ENCODE measurements around the gene PXYLP1. TPM values are rescaled to one million over a fixed set of nuclear protein-coding genes. Genes with fewer than 3 reads are reported as not detected.

The PXYLP1 gene
- total RNA-seq, 4 donors from 2014 or later = 0.46 to 13.1 (median 2.2) TPM

- H3K36me3 ChIP-seq = no peaks in the 10 kb centered on the region
- no peaks in the 10 kb centered on the region for H3K9me3 ChIP-seq
- in situ Hi-C loops (cut with MboI; ENCODE audit: low sequenced_read_pairs in 4 of 4) = no loop called here
- no peak overlapping the region for H3K27ac ChIP-seq
- ATAC-seq = no peak
- H3K27me3 ChIP-seq = no peaks in the 10 kb centered on the region
- intact Hi-C loops (cut with DNase I; ENCODE audit: low total_unique reads) = no loop called here
- no peak for DNase-seq
- peaks cover 4% of the 10 kb centered on the region in 2 donors for H3K4me1 ChIP-seq
- TF ChIP-seq, protein P1, sequence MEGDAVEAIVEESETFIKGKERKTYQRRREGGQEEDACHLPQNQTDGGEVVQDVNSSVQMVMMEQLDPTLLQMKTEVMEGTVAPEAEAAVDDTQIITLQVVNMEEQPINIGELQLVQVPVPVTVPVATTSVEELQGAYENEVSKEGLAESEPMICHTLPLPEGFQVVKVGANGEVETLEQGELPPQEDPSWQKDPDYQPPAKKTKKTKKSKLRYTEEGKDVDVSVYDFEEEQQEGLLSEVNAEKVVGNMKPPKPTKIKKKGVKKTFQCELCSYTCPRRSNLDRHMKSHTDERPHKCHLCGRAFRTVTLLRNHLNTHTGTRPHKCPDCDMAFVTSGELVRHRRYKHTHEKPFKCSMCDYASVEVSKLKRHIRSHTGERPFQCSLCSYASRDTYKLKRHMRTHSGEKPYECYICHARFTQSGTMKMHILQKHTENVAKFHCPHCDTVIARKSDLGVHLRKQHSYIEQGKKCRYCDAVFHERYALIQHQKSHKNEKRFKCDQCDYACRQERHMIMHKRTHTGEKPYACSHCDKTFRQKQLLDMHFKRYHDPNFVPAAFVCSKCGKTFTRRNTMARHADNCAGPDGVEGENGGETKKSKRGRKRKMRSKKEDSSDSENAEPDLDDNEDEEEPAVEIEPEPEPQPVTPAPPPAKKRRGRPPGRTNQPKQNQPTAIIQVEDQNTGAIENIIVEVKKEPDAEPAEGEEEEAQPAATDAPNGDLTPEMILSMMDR (IDR thresholded peaks at IDR 0.05 in 4 of 5, conservative IDR thresholded peaks at IDR 0.05 in 1 of 5) = no peak
- no peak for TF ChIP-seq POLR2A (IDR thresholded peaks at IDR 0.05)
- no peak overlapping the region for H3K4me3 ChIP-seq
Measured at GRCh38 chr3:141253811-141254210, 22.2 kb downstream of the PXYLP1 start.

GRCh38 chr3:141255137-141255845 lies 23.7 kb downstream of the PXYLP1 start:
- intact Hi-C loops (cut with DNase I; ENCODE audit: low total_unique reads) (no loop called here), in situ Hi-C loops (cut with MboI; ENCODE audit: low sequenced_read_pairs in 4 of 4) (no loop called here)
- H3K27ac ChIP-seq = no peak overlapping the region
- no peaks in the 10 kb centered on the region for H3K9me3 ChIP-seq
- TF ChIP-seq POLR2A (IDR thresholded peaks at IDR 0.05) = no peak
- TF ChIP-seq, protein P1 (IDR thresholded peaks at IDR 0.05 in 4 of 5, conservative IDR thresholded peaks at IDR 0.05 in 1 of 5) = no peak
- peak in 1 of 2 donors; percentile 7 for ATAC-seq
- H3K36me3 ChIP-seq = no peaks in the 10 kb centered on the region
- no peak overlapping the region for H3K4me3 ChIP-seq
- H3K27me3 ChIP-seq = no peaks in the 10 kb centered on the region
- no peak for DNase-seq
- peaks cover 4% of the 10 kb centered on the region in 2 donors for H3K4me1 ChIP-seq

DNA sequence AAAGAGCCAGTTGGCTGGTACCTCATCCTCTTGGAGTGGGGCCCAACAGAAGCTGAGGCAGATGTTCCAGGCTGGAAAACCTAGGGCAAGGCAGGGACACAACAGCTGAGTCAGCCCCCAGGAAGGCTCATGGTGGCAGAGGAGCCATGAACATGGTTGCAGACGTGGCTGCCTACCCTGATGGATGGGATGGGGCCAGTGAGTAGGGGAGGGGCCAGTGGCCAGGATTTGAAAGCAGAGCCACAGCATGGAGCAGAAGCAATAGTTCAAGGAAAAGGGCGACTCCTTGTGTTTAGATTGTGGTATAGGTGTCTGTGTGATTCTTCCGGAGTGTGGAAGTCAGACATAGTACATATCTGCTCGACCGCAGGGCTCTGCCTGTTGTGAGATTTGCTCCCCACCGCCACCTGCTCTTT lies 24.2 kb downstream of the PXYLP1 start:
- in situ Hi-C loops (cut with MboI; ENCODE audit: low sequenced_read_pairs in 4 of 4) = no loop called here
- H3K27ac ChIP-seq = no peak overlapping the region
- H3K36me3 ChIP-seq = no peaks in the 10 kb centered on the region
- peak; percentile 90 to 96 for ATAC-seq
- H3K4me3 ChIP-seq = no peak overlapping the region
- peaks cover 4% of the 10 kb centered on the region in 2 donors for H3K4me1 ChIP-seq
- intact Hi-C loops (cut with DNase I; ENCODE audit: low total_unique reads) = loop anchor here (1.0 kb wide), 1 partner anchor 25 kb away; the partner anchor contains the start of gene PXYLP1
- no peak for TF ChIP-seq POLR2A (IDR thresholded peaks at IDR 0.05)
- TF ChIP-seq, protein P1 (IDR thresholded peaks at IDR 0.05 in 4 of 5, conservative IDR thresholded peaks at IDR 0.05 in 1 of 5) = peak; percentile 26 to 61 (median 47)
- no peaks in the 10 kb centered on the region for H3K27me3 ChIP-seq
- no peaks in the 10 kb centered on the region for H3K9me3 ChIP-seq
- DNase-seq = peak in 1 of 2 donors; percentile 55

- no peaks in the 10 kb centered on the region for H3K36me3 ChIP-seq
- intact Hi-C loops (cut with DNase I; ENCODE audit: low total_unique reads) = loop anchor here (1.0 kb wide), 1 partner anchor 26 kb away; the partner anchor contains the start of gene PXYLP1
- in situ Hi-C loops (cut with MboI; ENCODE audit: low sequenced_read_pairs in 4 of 4) = no loop called here
- no peak overlapping the region for H3K4me3 ChIP-seq
- TF ChIP-seq POLR2A (IDR thresholded peaks at IDR 0.05) = no peak
- TF ChIP-seq, protein P1 (IDR thresholded peaks at IDR 0.05 in 4 of 5, conservative IDR thresholded peaks at IDR 0.05 in 1 of 5) = no peak
- peaks cover 4% of the 10 kb centered on the region in 2 donors for H3K4me1 ChIP-seq
- no peak for ATAC-seq
- no peaks in the 10 kb centered on the region for H3K27me3 ChIP-seq
- DNase-seq = no peak
- no peaks in the 10 kb centered on the region for H3K9me3 ChIP-seq
- no peak overlapping the region for H3K27ac ChIP-seq
Measured at GRCh38 chr3:141256820-141257219, 25.2 kb downstream of the PXYLP1 start.
